Activated naive CD8-positive, alpha-beta T cell treated with anti-CD3 and anti-CD28 coated beads, Interleukin-2, amount 10 ng/mL, durations not matched to agents 7 days and 5 days (primary cell): ENCODE results near the gene AK8. TPM values are rescaled to one million over a fixed set of nuclear protein-coding genes. Genes with fewer than 3 reads are reported as not detected.
"Not testable (repeated sequence)": the region's sequence is repeated elsewhere in the genome, so short reads cannot be mapped to it uniquely, and the experiment has no call there.

Experiments
- ATAC-seq: fragments of 150-1000 bp; cut with Tn5 transposase; one replicate; pipeline ENCODE4 v1.10.0; 2021; ENCODE audit warnings: low read depth, moderate library complexity
- POLR2A ChIA-PET: fragments of 350-600 bp; sonication (Branson Sonifier 250); formaldehyde crosslinking; loops from one replicate; lab custom pipeline; 2021; ENCODE audit warnings: antibody characterized with exemption; lab: Charles Lee
- DNase-seq: peaks from one replicate; pipeline ENCODE4 v3.0.0; 2021
- H3K27ac Mint-ChIP-seq: one replicate; pipeline ENCODE4 v1.8.0; 2022; ENCODE audit warnings: mild to moderate bottlenecking, mixed read lengths
- H3K27me3 Mint-ChIP-seq: one replicate; pipeline ENCODE4 v1.8.0; 2022; ENCODE audit warnings: mild to moderate bottlenecking, moderate library complexity, mixed read lengths
- H3K36me3 Mint-ChIP-seq: one replicate; pipeline ENCODE4 v1.8.0; 2021; ENCODE audit warnings: mild to moderate bottlenecking, mixed read lengths
- H3K4me1 Mint-ChIP-seq: one replicate; pipeline ENCODE4 v1.8.0; 2021; ENCODE audit warnings: mixed read lengths
- H3K4me3 Mint-ChIP-seq: one replicate; pipeline ENCODE4 v1.8.0; 2022; ENCODE audit warnings: mild to moderate bottlenecking, moderate library complexity, mixed read lengths
- H3K9me3 Mint-ChIP-seq: one replicate; pipeline ENCODE4 v1.8.0; 2021; ENCODE audit warnings: mixed read lengths
- total RNA-seq, 2 experiments: library from RNA; stranded (reverse); gene quantifications; one replicate each; pipeline ENCODE4 v1.2.3, GENCODE V29; 2021

Gene AK8
- total RNA-seq, 2 experiments from 2014 or later: 0.30 TPM; not detected in 1

GRCh38 chr9:132722564-132723065 lies 155.5 kb downstream of the AK8 start:
- Mint-ChIP-seq H3K36me3 (no peaks in the 10 kb centered on the region), H3K9me3 (no peaks in the 10 kb centered on the region), H3K27ac (no peak overlapping the region)

GRCh38 chr9:132721661-132722060 lies 156.4 kb downstream of the AK8 start:
- DNase-seq: no peak
- POLR2A ChIA-PET: no interaction called here

More at GRCh38 chr9:132722564-132723065, 155.5 kb downstream of the AK8 start:
- no peak for ATAC-seq
- Mint-ChIP-seq H3K27me3 (peaks cover 27% of the 10 kb centered on the region), H3K4me3 (no peak overlapping the region), H3K4me1 (peaks cover 6% of the 10 kb centered on the region)
- POLR2A ChIA-PET: no interaction called here
- no peak for DNase-seq

DNA sequence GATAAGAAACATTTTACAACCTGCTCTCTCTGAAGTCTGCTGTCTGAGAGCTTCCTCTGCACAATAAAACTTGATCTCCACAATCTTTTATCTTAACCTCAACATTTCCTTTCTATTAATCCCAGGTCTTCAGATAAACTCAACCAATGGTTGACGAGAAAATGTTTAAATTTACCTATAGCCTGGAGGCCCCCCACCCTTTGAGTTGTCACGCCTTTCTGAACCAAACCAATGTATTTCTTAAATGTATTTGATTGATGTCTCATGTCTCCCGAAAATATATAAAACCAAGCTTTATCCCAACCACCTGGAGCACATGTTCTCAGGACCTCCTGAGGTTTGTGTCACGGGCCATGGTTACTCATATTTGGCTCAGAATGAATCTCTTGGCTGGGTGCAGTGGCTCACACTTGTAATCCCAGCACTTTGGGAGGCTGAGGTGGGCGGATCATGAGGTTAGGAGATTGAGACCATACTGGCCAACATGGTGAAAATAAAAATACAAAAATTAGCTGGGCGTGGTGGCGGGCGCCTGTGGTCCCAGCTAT lies 159.6 kb downstream of the AK8 start:
- DNase-seq, H3K36me3 Mint-ChIP-seq, POLR2A ChIA-PET, H3K9me3 Mint-ChIP-seq, ATAC-seq, H3K4me1 Mint-ChIP-seq, H3K4me3 Mint-ChIP-seq, H3K27ac Mint-ChIP-seq: not testable (repeated sequence)
- peaks cover 30% of the 10 kb centered on the region for H3K27me3 Mint-ChIP-seq

More at GRCh38 chr9:132721661-132722060, 156.4 kb downstream of the AK8 start:
- ATAC-seq: no peak
- no peaks in the 10 kb centered on the region for H3K9me3 Mint-ChIP-seq
- H3K27ac Mint-ChIP-seq: no peak overlapping the region
- peaks cover 6% of the 10 kb centered on the region for H3K4me1 Mint-ChIP-seq
- H3K36me3 Mint-ChIP-seq: no peaks in the 10 kb centered on the region
- H3K4me3 Mint-ChIP-seq: no peak overlapping the region
- H3K27me3 Mint-ChIP-seq: peaks cover 30% of the 10 kb centered on the region

DNA sequence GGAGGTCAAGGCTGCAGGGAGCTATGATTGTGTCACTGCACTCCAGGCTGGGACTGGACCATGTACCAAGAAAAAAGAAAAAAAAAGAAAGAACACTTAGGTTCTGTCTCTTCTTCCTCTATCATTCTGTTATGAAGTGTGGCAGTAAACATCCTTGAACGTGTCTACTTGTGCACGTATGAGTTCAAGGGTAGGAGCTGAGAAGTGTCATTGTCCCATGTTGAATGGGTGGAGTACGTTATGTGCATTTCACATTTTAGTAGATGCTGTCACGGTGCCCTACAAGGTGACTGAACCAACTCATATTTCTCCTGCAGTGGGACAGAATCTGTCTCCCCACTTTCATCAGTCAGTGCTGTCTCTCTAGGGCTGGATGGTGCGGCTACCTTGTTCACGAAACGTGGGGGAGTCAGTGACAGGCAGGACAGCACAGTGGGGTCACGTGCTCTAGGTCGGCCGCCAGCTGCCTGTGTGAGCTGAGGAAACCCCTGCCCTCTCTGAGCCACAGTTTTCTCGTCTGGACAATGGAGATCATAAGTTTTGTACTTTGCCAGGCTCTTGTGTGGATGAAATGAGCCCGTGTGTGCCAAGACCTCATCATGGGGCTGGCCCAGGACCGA lies 160.6 kb downstream of the AK8 start:
- Mint-ChIP-seq H3K36me3 (no peaks in the 10 kb centered on the region), H3K4me1 (peaks cover 6% of the 10 kb centered on the region), H3K27me3 (peaks cover 30% of the 10 kb centered on the region), H3K9me3 (no peaks in the 10 kb centered on the region), H3K4me3 (no peak overlapping the region), H3K27ac (no peak overlapping the region)
- POLR2A ChIA-PET: no interaction called here
- ATAC-seq (no peak), DNase-seq (no peak)

DNA sequence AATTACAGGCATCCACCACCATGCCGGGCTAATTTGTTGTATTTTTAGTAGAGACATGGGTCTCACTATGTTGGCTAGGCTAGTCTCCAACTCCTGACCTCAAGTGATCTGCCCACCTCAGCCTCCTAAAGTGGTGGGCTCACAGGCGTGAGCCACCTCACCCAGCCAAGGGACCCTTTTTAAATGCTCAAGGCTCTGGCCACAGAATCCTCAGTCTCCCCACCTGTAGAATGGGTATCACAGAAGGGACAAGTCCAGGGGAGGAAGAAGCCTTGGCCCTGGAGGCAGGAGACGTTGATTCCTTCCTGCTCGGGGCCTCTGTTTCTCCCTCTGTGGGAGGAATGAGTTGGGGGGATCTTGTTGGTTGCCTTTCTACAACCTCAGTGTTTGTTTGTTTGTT lies 162.1 kb downstream of the AK8 start:
- Mint-ChIP-seq H3K27me3 (peaks cover 30% of the 10 kb centered on the region), H3K4me3 (no peak overlapping the region), H3K9me3 (no peaks in the 10 kb centered on the region), H3K36me3 (no peaks in the 10 kb centered on the region), H3K4me1 (peaks cover 6% of the 10 kb centered on the region), H3K27ac (no peak overlapping the region)
- POLR2A ChIA-PET: no interaction called here
- DNase-seq (no peak), ATAC-seq (no peak)

DNA sequence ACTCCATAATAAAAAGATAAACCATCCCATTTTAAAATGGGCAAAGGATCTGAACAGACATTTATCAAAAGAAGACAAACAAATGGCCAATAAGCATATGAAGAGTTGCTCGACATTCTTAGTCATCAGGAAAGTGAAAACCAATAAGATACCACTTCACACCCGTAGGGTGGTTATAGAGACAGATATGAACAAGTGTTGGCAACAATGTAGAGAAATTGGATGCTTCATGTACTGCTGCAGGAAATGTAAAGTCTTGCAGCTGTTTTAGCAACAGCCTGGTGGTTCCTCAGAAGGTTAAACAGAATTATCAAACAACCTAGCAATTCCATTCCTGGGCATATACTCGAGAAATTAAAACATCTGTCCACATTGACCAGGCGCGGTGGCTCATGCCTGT lies 165.3 kb downstream of the AK8 start:
- POLR2A ChIA-PET: no interaction called here
- no peak for ATAC-seq
- H3K4me1 Mint-ChIP-seq: no peaks in the 10 kb centered on the region
- H3K4me3 Mint-ChIP-seq: no peak overlapping the region
- H3K9me3 Mint-ChIP-seq: no peaks in the 10 kb centered on the region
- no peak overlapping the region for H3K27ac Mint-ChIP-seq
- peaks cover 7% of the 10 kb centered on the region for H3K27me3 Mint-ChIP-seq
- no peak for DNase-seq
- no peaks in the 10 kb centered on the region for H3K36me3 Mint-ChIP-seq

DNA sequence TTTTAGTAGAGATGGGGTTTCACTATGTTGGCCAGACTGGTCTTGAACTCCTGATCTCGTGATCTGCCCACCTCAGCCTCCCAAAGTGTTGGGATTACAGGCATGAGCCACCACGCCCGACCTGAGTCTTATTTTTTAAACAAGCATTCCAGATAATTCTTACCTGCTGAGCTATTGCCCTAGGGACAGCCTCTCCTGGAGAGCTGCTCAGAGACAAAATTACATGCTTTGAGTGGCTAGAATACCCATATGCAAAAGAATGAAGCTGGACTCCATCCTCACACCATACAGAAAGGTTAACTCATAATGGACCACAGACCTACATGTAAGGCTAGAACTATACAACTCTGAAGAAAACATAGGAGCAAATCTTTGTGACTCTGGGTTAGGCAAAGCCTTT lies 166.2 kb downstream of the AK8 start:
- DNase-seq: no peak
- POLR2A ChIA-PET: no interaction called here
- Mint-ChIP-seq H3K9me3 (no peaks in the 10 kb centered on the region), H3K36me3 (no peaks in the 10 kb centered on the region), H3K4me1 (no peaks in the 10 kb centered on the region), H3K4me3 (no peak overlapping the region), H3K27me3 (no peaks in the 10 kb centered on the region), H3K27ac (no peak overlapping the region)
- no peak for ATAC-seq

DNA sequence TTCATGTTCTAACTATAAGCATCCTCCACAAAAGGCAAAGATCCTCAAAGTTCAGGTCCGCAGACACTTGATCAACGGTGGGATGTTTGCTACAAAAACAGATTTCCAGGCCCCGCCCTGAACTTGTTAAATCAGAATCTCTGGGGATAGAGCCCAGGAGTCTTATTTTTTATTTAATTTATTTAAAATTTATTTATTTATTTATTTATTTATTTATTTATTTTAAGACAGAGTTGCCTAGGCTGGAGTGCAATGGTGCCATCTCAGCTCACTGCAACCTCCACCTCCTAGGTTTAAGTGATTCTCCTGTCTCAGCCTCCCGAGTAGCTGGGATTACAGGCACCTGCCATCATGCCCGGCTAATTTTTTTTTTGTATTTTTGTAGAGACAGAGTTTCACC lies 166.9 kb downstream of the AK8 start:
- POLR2A ChIA-PET, H3K4me3 Mint-ChIP-seq, H3K27ac Mint-ChIP-seq, DNase-seq, H3K4me1 Mint-ChIP-seq, H3K9me3 Mint-ChIP-seq, H3K27me3 Mint-ChIP-seq, H3K36me3 Mint-ChIP-seq, ATAC-seq: not testable (repeated sequence)

GRCh38 chr9:132710333-132710732 lies 167.8 kb downstream of the AK8 start:
- H3K4me3 Mint-ChIP-seq: no peak overlapping the region
- no peaks in the 10 kb centered on the region for H3K9me3 Mint-ChIP-seq
- H3K27ac Mint-ChIP-seq: no peak overlapping the region
- DNase-seq (no peak), ATAC-seq (no peak)
- POLR2A ChIA-PET: no interaction called here
- no peaks in the 10 kb centered on the region for H3K36me3 Mint-ChIP-seq
- H3K4me1 Mint-ChIP-seq: no peaks in the 10 kb centered on the region
- H3K27me3 Mint-ChIP-seq: peaks cover 3% of the 10 kb centered on the region

DNA sequence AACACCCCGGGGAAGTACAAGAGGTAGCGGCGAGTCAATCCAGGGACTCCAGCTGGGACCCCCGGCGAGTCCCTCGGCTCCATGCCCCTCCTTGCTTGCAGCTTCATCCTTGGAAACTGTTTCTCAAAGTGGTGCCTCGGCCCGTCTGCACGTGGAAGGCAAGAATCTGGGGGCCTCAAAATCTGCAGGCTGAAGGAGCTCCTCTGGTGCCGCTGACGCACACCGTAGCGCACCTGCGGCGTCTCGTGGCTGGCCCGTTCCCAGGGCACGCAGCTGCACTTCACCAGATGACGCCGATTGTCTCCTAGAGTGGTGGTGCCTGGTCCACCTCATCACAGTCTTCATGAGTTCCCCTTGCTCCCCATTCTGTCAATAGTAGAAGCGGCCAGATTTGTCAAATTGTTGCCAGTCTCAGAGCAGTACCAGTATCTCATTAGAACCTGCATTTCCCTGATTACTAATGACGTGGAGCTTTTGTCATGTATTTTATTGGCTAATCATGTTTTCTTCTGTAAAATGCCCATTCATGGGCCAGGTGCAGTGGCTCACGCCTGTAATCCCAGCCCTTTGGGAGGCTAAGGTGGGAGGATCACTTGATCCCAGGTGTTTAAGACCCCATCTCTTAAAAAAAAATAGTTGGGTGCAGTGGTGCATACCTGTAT lies 169.2 kb downstream of the AK8 start:
- ATAC-seq: no peak
- Mint-ChIP-seq H3K9me3 (no peaks in the 10 kb centered on the region), H3K4me1 (no peaks in the 10 kb centered on the region), H3K27me3 (peaks cover 4% of the 10 kb centered on the region), H3K27ac (no peak overlapping the region), H3K4me3 (no peak overlapping the region), H3K36me3 (no peaks in the 10 kb centered on the region)
- no peak for DNase-seq
- POLR2A ChIA-PET: no interaction called here

DNA sequence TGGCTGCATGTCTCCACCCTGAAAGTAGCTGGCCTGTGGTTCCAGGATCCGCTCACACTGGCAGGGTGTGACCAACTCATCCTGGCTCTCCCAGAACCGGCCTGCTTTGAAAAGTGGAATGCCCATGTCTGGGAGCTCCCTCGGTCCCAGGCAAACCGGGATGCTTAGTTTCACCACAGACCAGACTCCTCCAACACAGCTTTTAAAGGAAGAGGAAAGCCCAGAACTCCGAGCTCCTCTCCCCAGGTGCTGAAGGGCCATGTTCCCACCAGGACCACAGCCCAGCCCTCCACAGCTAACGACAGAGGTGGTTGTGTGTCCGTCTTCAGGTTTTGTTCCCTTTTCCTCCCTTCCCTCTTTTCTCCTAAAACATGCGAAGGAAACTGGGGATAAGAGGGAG lies 169.8 kb downstream of the AK8 start:
- no peaks in the 10 kb centered on the region for H3K4me1 Mint-ChIP-seq
- H3K27ac Mint-ChIP-seq: no peak overlapping the region
- POLR2A ChIA-PET: no interaction called here
- no peaks in the 10 kb centered on the region for H3K9me3 Mint-ChIP-seq
- H3K36me3 Mint-ChIP-seq: no peaks in the 10 kb centered on the region
- no peak overlapping the region for H3K4me3 Mint-ChIP-seq
- peaks cover 7% of the 10 kb centered on the region for H3K27me3 Mint-ChIP-seq
- no peak for DNase-seq
- no peak for ATAC-seq

GRCh38 chr9:132703336-132703735 lies 174.7 kb downstream of the AK8 start:
- Mint-ChIP-seq H3K4me1 (no peaks in the 10 kb centered on the region), H3K36me3 (no peaks in the 10 kb centered on the region), H3K27ac (no peak overlapping the region), H3K27me3 (peaks cover 14% of the 10 kb centered on the region), H3K4me3 (no peak overlapping the region), H3K9me3 (peaks cover 5% of the 10 kb centered on the region)
- POLR2A ChIA-PET: no interaction called here
- ATAC-seq: no peak
- no peak for DNase-seq

- Mint-ChIP-seq H3K27ac (no peak overlapping the region), H3K9me3 (peaks cover 8% of the 10 kb centered on the region), H3K36me3 (no peaks in the 10 kb centered on the region), H3K4me3 (no peak overlapping the region), H3K27me3 (peaks cover 14% of the 10 kb centered on the region), H3K4me1 (no peaks in the 10 kb centered on the region)
- ATAC-seq: no peak
- DNase-seq: no peak
- POLR2A ChIA-PET: no interaction called here
Observed at GRCh38 chr9:132702254-132702653, 175.8 kb downstream of the AK8 start.

DNA sequence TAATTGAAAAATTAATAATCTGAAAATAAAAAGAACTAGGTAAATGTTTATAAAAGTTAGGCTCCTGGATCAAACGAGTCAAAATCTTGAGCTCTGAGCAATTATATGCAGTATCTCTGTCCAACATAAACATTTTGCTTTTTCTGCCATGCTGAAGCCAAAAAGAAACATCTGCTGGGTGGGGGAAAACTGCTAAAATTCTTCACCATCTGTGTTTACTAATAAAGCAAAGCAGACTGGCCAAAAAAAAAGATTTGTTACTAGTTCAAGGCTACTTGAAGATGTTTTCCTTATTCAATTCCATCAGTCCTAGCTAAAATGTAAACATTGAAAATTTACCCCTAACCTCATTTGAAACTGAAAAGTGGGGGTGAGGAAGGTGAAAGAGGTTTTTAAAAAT lies 178.1 kb downstream of the AK8 start:
- ATAC-seq (no peak), DNase-seq (no peak)
- Mint-ChIP-seq H3K4me1 (no peaks in the 10 kb centered on the region), H3K9me3 (peaks cover 25% of the 10 kb centered on the region), H3K27ac (no peak overlapping the region), H3K27me3 (peaks cover 11% of the 10 kb centered on the region), H3K36me3 (no peaks in the 10 kb centered on the region), H3K4me3 (no peak overlapping the region)
- POLR2A ChIA-PET: no interaction called here
